NCI-H2227 (cell line): ENCODE results near the gene RBM47.

ENCODE experiments used
- DNase-seq: peaks from one replicate; lab custom pipeline; 2025; ENCODE audit not compliant: unreplicated experiment; lab: John Stamatoyannopoulos, UW

RBM47 gene

DNA sequence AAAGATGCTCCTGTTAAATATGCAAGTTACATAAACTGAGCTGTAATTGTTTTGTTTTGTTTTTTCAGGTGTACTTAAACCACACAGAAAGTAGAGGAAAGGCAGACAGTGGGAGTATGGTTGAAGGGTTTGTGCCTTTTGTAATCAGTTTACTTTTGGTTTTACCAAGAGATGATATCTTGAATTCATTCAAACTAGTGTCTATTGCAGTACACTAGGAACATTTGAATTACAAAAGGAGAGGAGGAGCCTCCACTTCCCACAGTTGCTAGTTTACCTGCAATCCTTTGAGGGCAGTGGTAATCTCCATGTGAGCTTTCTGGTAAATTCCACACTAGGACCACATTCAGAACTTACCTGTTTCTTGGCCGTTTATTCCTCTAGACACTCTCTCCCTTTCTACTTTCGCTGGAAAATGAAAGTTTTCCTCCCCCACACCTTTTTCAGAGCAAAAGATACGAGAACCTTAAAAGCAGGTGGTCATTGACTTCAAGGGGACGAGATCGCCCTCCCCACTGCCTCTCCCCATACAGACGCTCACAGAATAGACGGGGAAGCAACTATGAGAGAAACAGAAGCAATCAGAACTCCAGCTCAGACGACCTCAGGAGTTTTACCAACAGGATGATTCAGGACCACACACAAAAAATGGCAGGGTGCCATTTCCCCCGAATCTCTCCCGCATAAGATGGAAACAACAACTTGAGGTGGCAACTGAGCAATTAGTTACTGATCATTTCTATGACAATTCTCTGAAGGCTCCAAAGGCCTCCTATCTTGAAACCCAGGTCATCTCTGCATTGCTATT is 3.3 kb downstream of the RBM47 start:
- no peak for DNase-seq

DNA sequence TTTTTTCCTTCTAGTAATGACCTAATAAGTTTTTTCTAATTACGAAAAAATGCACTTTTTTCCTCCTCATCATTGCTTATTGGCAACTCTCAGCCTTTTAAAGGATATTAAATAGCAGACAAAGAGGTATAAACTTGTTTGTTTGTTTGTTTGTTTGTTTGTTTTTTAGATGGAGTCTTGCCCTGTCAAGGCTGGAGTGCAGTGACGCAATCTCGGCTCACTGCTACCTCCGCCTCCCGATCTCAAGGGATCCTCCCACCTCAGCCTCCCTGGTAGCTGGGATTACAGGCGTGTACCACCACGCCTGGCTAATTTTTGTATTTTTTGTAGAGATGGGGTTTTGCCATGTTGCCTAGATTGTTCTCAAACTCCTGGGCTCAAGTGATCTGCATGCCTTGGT is 6.0 kb downstream of the RBM47 start:
- DNase-seq: no peak

DNA sequence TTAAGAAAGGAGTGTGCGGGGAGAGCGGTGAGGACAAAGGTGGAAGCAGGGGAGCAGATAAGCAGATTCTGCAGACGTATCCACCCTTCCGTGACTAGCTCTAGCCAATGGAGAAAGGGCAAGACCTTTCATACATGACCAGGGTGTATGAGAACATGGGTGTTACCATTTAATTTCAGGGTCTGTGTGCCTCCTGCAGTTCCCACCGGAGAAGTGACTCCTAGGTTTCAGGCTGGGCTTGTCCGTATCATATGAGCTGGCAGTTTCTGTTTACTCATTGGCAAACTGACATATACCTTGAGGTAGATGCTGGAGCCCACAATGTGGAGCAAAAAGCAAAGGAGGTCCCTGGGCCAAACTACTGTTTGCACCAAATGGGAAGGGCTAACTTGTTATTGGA is 6.8 kb downstream of the RBM47 start:
- no peak for DNase-seq

DNA sequence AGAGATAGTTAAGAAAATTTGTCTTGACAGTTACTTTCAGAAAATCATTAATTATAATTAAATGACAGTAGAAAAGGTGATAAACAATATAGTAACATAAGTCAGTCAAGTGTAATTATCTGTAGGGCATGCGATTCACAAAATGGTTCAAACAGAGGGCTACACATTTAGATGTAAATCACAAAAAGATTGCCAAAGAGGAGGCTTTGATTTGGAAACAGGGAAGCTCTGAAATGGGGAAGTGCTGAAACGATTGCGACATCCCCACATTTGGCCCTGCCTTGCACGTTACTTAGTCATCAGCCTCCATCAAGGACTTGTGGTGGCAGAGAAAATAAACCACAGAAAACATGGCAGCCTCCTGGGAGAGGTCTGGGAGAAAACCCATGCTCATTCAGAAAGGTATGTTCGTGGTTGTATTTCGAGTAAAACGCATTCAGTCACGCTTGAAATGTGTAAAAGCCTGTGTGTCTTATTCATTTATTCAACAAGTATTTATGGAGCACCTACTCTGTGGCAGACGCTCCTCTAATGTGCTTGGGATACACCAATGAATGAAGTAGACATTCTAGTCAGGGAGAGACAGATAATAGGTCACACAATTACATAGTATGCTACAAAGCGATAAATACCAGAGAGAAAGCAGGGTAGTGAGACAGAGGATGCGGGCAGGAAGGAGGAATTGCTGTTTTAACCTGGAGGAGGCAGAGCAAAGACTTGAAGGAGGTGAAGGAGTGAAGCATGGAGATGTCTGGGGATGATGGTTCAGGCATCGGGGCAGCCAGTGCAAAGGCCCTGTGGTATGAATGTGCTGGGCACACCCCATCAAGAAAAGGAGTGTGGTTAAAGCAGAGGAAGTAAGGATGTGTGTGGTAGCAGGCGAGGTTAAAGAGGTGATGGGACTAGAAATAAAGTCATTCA is 7.8 kb downstream of the RBM47 start:
- peak; percentile 43 for DNase-seq

DNA sequence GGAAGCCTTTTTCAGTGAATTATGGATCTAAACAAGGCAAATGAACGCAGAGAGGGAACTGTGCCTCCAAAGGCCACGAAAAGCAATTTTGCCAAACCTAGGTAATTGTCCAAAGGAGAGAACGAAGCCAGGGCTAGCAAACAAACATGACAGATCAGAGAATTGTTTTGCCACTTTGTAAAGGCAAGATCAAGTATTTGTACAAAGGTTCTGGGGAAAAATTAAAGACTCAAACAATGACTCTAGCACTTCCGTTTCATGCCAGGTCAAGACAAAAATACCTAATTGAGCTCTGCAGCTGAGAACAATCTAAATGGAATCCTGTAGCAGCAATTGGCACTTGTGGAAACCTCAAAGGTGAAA is 8.5 kb downstream of the RBM47 start:
- DNase-seq: peak; percentile 24

DNA sequence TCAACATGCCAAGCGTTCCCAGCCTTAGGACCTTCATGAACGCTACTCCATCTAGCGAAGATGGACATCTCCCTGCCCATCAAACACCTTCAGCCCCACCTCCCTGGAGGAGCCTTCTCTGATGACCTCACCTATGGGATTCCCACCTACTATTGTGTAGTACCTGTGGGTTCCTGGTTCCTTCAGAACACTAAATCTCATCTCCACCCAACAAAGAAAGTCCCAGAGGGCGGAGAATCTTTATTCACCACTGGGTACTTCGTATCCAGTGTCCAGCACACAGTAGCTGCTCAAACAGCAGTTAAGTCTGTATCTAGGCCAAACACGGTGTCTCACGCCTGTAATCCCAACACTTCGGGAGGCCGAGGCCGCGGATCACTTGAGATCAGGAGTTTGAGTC is 10.1 kb downstream of the RBM47 start:
- no peak for DNase-seq

DNA sequence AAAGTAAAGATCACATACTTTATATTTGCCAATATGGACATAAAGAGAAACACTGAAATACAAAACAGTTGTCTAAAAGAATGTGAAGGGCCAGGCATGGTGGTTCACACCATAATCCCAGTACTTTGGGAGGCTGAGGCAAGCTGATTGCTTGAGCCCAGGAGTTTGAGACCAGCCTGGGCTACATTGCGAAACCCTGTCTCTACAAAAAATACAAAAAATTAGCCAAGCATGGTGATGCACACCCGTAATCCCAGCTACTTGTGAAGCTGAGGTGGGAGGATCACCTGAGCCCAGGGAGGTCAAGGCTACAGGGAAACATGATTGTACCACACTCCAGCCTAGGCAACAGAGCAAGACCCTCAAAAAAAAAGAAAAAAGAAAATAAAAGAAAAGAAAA is 11.8 kb downstream of the RBM47 start:
- no peak for DNase-seq

DNA sequence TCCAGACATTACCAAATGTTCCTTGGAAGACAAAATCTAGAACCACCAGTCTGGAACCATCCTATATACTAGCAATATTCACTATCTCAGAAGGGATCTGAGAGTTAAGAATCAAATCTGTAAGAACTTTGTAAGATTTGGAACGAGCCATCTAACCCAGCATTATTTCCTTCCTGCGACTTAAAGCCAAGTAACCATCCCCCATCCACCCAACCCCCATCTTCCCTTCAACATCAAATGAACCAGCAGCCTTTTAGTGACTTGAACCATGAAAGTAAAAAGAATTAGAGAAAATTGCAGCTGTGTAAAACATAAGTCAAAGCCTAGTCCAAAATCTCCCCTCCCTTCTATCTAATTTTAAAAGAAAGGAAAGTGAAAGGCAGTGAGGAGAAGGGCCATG is 15.6 kb downstream of the RBM47 start:
- DNase-seq: no peak

DNA sequence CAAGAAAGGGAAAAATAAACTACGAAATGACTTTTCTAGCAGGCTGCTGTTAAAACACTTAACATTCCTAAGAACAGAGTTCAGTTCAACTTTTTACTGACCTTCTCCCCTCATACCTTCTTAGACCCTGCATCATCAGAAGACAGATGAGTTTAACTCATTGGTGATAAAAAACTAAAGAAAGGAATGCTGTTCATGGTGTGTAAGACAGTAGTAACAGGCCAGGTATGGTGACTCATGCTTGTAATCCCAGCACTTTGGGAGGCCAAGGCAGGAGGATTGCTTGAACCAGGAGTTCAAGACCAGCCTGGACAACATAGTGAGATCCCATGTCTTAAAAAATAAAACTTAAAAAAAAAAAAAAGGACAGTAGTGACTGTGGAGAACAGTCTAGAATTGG is 16.2 kb downstream of the RBM47 start:
- no peak for DNase-seq

DNA sequence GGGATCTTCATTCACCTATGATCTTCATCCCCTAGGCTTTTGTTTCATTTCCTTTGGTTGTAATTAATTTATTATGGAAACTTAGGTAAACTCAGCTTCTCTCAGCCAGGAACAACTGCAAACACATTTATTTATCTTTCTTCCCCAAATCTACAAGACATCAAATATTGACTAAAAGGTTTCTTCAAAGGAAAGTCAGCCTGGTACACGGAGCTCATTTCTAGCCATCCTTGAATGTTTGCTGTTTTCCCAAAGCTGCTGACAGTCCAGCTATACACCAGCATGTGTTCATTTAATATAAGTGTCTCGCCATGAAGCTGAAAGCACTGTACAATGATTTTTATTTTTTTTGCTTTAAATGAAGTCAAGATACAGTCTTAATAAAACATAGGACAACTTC is 16.8 kb downstream of the RBM47 start:
- no peak for DNase-seq

DNA sequence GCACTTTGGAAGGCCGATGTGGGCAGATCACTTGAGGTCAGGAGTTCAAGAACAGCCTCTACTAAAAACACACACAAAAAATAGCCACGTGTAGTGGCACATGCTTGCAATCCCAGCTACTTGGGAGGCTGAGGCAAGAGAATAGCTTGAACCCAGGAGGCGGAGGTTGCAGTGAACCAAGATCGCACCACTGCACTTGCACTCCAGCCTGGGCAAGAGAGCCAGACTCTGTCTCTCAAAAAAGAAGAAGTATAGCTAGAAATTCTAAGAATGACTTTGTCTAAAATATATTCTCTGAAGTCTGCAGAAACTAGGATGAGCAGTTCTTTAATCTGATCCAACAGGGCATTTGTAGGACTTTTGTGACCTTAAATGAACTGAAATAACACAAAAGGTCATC is 17.4 kb downstream of the RBM47 start:
- DNase-seq: no peak

DNA sequence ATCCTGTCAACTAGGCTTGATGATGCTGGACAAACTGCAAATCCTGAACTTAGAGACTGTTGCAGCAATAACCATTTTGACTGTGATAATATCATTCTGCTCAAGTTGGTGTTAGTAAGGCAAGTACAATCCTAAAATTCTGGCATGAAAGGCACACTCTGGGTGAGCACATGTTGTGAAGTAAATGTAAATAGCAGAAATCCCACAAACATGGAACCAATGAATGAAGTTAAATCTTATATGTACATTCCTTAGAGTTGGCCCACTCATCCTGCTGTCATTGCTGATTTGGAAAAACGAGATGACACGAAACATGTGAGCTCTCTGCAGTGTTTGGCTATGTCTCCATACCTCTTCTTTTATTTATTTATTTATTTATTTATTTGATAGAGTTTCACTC is 21.0 kb downstream of the RBM47 start:
- DNase-seq: no peak

DNA sequence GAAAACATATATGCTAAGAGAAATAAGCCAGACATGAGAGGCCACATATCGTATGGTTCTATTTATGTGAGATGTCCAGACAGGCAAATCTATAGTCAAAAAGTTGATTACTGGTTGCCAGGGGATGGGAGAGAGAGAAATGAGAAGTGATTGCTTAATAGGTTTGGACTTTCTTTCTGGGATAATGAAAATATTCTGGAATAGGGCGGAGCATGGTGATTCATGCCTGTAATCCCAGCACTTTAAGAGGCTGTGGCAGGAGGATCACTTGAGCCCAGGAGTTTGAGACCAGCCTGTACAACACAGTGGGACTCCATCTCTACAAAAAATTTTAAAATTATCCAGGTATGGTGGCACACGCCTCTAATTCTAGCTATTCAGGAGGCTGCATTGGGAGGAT is 22.4 kb downstream of the RBM47 start:
- no peak for DNase-seq

DNA sequence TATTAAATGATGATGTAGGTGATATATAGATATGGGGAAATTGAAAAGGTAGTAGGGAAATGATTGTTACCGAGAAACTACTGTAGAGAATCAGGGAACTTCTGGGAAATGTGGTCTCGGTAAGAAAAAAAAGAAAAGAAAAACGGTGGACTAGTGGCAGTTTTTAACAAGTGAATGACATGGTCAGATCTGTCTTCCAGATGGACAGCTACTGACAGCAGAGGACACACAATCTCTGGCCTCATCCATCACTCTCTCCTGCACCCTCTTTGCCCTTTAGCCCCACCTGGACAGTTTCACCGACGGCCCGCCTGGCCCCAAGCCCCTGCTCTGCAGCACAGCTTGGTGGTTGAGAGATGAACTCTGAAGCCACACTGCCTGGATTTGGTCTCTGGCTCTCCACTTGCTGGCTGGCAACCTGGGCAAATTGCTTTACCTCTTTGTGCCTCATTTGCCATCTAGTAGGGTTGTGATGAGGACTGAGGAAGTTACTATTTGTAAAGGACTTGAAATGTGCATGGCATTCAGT is 23.4 kb downstream of the RBM47 start:
- DNase-seq: no peak

DNA sequence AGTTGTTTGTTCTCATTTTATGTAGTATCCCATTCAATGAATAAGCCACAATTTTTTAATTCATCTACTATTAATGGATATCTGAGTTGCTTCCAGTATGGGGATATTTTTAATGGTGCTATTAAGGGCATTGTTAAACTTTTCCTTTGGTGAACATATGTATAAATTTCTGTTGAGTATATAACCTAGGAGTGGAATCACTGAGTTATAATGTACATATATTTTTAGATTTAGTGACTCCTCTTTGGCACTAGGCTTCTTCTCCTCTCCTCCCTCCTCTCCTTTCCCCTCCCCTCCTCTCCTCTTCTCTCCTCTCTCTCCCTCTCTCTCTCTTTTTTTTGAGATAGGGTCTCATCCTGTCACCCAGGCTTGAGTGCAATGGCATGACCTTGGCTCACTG is 26.4 kb downstream of the RBM47 start:
- DNase-seq: no peak

DNA sequence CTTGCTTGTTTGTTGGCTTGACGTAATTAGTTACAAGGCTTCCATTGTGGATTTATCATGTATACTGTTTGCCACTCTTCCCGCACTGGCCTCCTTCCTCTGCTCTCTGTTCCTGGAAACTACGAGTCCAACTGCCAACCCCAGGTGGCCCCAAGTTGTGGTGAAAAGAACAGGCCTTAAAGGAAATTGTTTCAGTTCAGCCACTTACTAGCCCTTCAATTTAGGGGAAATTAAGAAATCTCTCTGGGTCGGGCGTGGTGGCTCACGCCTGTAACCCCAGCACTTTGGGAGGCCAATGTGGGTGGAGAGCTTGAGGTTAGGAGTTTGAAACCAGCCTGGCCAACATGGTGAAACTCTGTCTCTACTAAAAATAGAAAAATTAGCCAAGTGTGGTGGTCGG is 28.0 kb downstream of the RBM47 start:
- no peak for DNase-seq

DNA sequence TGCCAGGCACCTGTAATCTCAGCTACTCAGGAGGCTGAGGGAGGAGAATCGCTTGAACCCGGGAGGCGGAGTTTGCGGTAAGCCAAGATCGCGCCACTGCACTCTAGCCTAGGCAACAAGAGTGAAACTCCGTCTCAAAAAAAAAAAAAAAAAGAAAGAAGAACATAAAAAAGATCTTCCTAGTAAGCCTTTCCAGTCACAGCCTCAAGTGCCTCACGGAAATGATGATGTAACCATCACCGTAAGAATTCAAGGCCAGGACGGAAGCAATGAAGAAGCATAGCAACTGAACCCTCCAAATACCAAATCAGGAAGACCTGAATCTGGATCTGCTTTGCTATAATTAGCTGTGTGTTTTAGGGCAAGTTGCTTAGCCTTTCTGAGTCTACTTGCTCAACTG is 28.8 kb downstream of the RBM47 start:
- DNase-seq: no peak

DNA sequence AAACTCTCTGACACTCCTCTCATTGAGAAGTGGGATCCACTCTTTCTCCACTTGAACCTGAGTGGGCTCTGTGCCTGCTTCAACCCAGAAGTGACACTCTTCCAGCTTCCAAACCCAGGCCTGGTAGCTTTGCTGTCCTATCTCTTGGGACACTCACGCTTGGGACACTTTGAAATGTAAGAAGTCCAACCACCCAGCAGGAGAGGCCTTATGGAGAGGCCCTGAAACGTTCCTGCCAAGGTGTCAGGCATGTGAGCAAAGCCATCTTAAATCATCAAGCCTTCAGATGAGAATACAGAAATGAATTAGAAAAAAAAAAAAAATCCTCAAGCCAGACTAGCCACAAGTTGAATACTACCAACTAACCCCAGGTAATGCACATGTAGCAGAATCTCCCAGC is 30.2 kb downstream of the RBM47 start:
- no peak for DNase-seq

DNA sequence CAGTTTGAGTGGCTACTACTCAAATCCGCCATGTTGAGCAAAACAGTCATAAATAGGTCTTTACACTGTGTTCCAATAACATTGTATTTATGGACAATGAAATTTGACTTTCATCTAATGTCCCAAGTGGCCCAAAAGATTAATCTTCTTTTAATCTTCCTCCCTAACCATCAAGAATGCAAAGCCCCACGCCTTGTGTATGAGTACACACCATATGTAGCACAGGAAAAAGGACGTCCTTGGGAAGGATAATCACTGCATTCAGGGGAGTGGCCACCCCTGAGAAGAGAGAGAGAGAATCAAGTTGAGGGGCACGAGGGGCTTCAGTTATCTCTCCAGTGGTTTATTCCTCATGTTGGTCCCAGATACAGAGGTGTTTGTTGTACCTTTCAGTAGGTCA is 33.1 kb downstream of the RBM47 start:
- no peak for DNase-seq

DNA sequence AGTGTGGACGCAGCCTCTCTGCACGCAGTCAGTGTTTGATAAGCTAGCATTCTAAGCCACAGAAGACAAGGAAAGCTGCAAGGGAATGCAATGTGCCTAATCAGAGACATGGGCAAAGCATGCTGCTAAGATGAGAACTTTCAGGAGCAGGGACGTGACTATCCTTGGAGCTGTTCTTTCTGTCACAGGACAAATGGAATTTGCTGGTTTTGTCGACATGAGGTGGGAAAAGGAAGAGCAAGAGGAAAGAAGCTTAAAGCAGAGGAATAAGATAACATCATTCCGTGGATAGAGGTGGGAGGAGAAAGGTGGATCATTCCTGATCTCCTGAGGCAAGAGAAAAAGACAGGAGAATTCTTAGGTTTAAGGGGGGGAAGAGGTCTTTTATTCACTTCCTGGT is 33.7 kb downstream of the RBM47 start:
- no peak for DNase-seq

DNA sequence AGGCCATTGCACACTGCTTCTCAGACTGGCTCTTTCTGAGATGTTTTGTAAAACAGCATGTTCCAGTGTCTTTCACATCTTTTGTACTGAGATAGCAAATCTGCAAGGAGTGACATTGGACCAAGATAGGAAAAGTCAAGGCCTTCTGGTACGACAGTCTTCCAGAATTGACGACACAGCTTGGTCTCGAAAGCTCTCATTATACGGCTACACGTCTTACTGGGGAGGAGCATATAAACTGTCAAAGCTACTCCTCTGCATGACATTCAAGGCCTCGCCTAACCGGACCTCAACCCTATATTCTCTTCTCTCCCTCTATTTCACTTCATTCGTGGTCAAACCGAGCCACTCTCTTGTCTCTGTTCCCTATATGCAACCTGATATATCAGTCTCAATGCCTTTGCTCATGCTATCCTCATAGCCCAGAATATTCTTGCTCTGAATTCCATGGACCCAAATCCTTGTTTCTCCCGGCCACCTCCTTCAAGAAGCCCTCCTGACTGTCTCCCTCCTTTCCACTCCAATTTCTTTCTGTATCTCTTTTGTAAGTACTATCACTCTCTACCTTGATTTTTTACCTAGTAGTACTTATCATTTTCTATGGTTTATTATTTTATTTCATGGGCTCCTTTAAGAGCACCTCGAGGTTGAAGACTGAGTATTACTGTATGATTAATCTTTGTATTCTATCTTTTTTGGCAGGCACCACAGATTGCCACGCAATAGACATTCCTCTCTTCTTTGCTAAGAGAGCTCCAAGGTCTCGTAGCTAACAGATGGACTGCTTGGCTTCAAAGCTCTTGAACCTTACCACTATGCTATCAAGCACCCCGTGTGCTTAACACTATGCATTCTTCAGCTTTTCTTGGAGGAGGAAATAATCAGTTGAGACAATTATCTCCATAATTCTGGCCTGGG is 35.1 kb downstream of the RBM47 start:
- no peak for DNase-seq
